Peyer's patch (tissue), 4 donors: ENCODE measurements around the gene COL4A1. TPM values are rescaled to one million over a fixed set of nuclear protein-coding genes. Genes with fewer than 3 reads are reported as not detected.

Experiments
- DNase-seq, 3 donors: peaks; one replicate each; pipeline ENCODE4 v3.0.0-alpha.2; 2017 to 2019
- H3K27ac ChIP-seq, 4 donors: fragments of 200-600 bp; sonication (generic); one replicate each; pipeline ENCODE4 v1.5.1; 2016 to 2019
- H3K27me3 ChIP-seq, 2 donors: fragments of 200-600 bp; sonication (generic); one replicate each; pipeline ENCODE4 v1.5.1; 2019
- H3K36me3 ChIP-seq, 3 donors: fragments of 200-600 bp; sonication (generic); one replicate each; pipeline ENCODE4 v1.5.1; 2016 to 2019
- H3K4me1 ChIP-seq, 4 donors: fragments of 200-600 bp; sonication (generic); one replicate each; pipeline ENCODE4 v1.5.1; 2016 to 2019
- H3K4me3 ChIP-seq, 4 donors: fragments of 200-600 bp; sonication (generic); 1 replicate in 3 of 4; 2 replicates in 1 of 4; pipeline ENCODE4 v1.5.1; 2016 to 2019; ENCODE audit warnings: mild to moderate bottlenecking in 1 of 4
- H3K9me3 ChIP-seq, 4 donors: fragments of 200-600 bp; sonication (generic); one replicate each; pipeline ENCODE4 v1.5.1; 2016 to 2019; ENCODE audit warnings: mild to moderate bottlenecking in 1 of 4
- POLR2A ChIP-seq, 2 donors: fragments of 450-650 bp; IDR thresholded peaks; one replicate each; pipeline ENCODE4 v1.5.1; 2017; ENCODE audit warnings: antibody characterized with exemption in 2 of 2, mild to moderate bottlenecking in 2 of 2, moderate library complexity in 2 of 2
- total RNA-seq, 4 donors: library from RNA; depleted of rRNA; stranded (reverse); fragments of >200 nt; gene quantifications; one replicate each; pipeline ENCODE4 v1.1.0, GENCODE V29; 2016
- TF ChIP-seq, protein P1 (sequence below), 6 experiments: fragments of 450-650 bp in 4 of 6; fragments of 200-600 bp in 2 of 6; sonication (generic) in 1 of 6; IDR thresholded peaks; one replicate each; pipeline ENCODE4 v1.5.1; 2017 to 2019; ENCODE audit warnings: antibody characterized with exemption in 6 of 6, mild to moderate bottlenecking in 3 of 6, moderate library complexity in 1 of 6

COL4A1 gene
- total RNA-seq, 4 donors from 2014 or later: 28.0 to 69.3 (median 36.3) TPM

DNA sequence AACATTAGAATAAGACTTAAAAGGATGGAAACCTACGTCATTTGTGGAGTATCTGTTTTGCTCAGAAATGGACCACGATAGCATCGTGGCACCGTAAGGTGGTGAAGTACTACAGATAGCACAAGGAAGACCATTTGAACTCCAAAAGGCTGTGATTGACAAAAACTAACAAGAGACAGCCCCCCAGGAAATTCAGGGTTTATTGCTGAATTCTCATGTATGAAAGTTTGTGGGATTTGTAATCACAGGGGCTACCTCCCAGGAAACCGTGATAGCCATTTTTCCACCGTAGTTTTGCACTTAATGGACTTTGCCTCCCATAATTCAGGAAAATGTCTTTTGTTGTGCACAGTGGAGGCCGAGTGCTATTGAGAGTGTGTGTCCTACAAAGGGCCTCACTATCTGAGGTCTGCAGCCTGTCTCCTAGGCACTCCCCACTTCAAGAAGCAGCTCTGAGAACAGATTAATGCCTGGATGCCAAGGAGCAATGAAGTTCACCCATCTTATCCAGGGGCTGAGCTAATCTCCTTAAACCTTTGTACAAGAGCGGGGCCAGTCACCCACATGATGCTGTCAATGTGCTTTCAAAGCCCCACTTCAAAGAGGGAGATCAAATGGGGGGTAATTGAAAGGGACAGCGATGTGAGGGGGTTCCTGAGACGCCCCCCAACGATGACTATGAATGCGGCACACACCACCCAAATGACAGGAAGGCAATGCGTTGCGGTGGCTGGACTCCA is 182.6 kb downstream of the COL4A1 start:
- H3K9me3 ChIP-seq: no peaks in the 10 kb centered on the region
- H3K4me3 ChIP-seq: no peak overlapping the region
- H3K4me1 ChIP-seq: peaks cover 0 to 8% (median 0%) of the 10 kb centered on the region in 4 donors
- no peaks in the 10 kb centered on the region for H3K36me3 ChIP-seq
- no peak for DNase-seq
- TF ChIP-seq POLR2A (IDR thresholded peaks at IDR 0.05): no peak
- TF ChIP-seq, protein P1, sequence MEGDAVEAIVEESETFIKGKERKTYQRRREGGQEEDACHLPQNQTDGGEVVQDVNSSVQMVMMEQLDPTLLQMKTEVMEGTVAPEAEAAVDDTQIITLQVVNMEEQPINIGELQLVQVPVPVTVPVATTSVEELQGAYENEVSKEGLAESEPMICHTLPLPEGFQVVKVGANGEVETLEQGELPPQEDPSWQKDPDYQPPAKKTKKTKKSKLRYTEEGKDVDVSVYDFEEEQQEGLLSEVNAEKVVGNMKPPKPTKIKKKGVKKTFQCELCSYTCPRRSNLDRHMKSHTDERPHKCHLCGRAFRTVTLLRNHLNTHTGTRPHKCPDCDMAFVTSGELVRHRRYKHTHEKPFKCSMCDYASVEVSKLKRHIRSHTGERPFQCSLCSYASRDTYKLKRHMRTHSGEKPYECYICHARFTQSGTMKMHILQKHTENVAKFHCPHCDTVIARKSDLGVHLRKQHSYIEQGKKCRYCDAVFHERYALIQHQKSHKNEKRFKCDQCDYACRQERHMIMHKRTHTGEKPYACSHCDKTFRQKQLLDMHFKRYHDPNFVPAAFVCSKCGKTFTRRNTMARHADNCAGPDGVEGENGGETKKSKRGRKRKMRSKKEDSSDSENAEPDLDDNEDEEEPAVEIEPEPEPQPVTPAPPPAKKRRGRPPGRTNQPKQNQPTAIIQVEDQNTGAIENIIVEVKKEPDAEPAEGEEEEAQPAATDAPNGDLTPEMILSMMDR (IDR thresholded peaks at IDR 0.05): no peak
- H3K27ac ChIP-seq: no peak overlapping the region
- no peaks in the 10 kb centered on the region for H3K27me3 ChIP-seq

DNA sequence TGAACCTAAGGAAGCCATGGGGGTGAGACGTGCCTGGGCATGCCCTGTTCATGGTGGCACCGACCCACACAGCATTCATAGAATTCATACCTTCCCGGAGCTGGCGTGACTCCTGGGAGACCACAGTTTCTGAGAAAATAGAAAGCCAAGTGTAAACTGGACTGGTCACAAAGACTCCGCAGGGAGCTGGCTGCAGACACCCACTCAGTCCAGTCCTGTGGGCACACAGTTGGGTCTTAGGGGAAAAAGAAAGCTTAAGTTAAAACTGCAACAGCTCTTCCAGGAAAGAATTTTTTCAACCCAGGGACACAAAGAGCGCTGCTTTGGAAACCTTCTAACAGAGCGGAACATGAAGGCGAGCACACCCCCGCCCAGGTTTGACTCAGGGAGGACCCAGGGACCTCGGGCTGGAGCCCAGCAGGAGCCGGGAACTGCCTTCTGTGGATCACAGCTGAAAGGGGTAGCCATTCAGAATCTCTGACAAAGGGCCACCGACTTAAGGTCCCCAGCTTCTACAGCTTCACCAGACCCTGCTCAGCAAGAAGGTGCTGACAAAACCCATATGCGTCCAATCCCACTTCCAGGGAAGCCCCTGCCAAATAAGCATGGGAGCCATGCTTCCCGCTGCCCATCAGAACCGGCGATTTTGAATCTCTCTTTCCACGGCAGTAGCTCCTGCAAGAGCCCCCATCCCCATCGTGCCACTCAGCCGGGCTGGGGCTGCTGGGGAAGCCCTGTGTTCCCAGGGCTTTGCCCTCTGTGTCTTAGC is 183.7 kb downstream of the COL4A1 start:
- Histone ChIP-seq H3K4me1 (peaks cover 0 to 8% (median 0%) of the 10 kb centered on the region in 4 donors), H3K27me3 (no peaks in the 10 kb centered on the region), H3K4me3 (no peak overlapping the region), H3K27ac (no peak overlapping the region), H3K9me3 (no peaks in the 10 kb centered on the region), H3K36me3 (no peaks in the 10 kb centered on the region)
- TF ChIP-seq, protein P1 (IDR thresholded peaks at IDR 0.05): no peak
- TF ChIP-seq POLR2A (IDR thresholded peaks at IDR 0.05): no peak
- DNase-seq: peak in 1 of 3 donors; percentile 4

DNA sequence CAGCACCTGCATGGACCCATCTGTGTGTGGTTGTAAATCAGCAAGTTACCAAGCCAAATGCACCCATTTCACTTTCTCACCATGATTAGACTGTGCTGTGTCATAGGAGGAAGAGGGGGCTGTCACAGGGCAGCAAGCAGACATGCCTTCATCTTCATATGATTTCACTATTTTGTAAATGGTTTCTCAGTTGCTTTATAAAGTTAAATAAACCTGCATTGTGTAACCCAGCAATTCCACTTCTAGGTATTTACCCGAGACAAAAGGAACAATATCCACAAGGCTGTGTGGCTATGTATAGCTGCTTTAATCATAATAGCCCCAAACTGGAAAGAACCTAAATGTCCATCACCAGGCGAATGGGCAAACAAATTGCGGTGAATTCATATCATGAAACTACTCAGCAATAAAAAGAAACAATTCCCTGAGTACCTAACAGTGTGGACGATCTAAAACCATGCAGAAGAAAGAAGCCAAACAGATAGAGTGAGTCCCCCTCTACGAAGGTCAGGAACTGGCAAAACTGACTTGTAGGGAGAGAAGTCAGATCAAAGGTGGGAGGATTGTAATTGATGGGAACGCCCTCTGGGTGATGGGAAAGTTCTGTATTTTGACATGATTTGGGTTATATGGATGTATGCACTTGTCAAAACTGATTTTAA is 185.4 kb downstream of the COL4A1 start:
- TF ChIP-seq POLR2A (IDR thresholded peaks at IDR 0.05): no peak
- TF ChIP-seq, protein P1 (IDR thresholded peaks at IDR 0.05): no peak
- Histone ChIP-seq H3K27ac (no peak overlapping the region), H3K27me3 (no peaks in the 10 kb centered on the region), H3K4me1 (peaks cover 0 to 1% (median 0%) of the 10 kb centered on the region in 4 donors), H3K4me3 (no peak overlapping the region), H3K9me3 (no peaks in the 10 kb centered on the region), H3K36me3 (no peaks in the 10 kb centered on the region)
- no peak for DNase-seq

GRCh38 chr13:110119935-110120905 is 186.7 kb downstream of the COL4A1 start:
- TF ChIP-seq POLR2A (IDR thresholded peaks at IDR 0.05): no peak
- TF ChIP-seq, protein P1 (IDR thresholded peaks at IDR 0.05): no peak
- DNase-seq: no peak
- no peak overlapping the region for H3K4me3 ChIP-seq
- no peaks in the 10 kb centered on the region for H3K27me3 ChIP-seq
- no peaks in the 10 kb centered on the region for H3K36me3 ChIP-seq
- no peaks in the 10 kb centered on the region for H3K4me1 ChIP-seq
- no peak overlapping the region for H3K27ac ChIP-seq
- no peaks in the 10 kb centered on the region for H3K9me3 ChIP-seq

- H3K9me3 ChIP-seq: no peaks in the 10 kb centered on the region
- no peak for DNase-seq
- TF ChIP-seq POLR2A (IDR thresholded peaks at IDR 0.05): no peak
- TF ChIP-seq, protein P1 (IDR thresholded peaks at IDR 0.05): no peak
- no peaks in the 10 kb centered on the region for H3K36me3 ChIP-seq
- H3K4me1 ChIP-seq: no peaks in the 10 kb centered on the region
- H3K27ac ChIP-seq: no peak overlapping the region
- H3K4me3 ChIP-seq: no peak overlapping the region
- no peaks in the 10 kb centered on the region for H3K27me3 ChIP-seq
These were observed 188.9 kb downstream of the COL4A1 start for GRCh38 chr13:110118106-110118505.
